Left renal pelvis (tissue), 4 donors: Measurements from ENCODE around the gene DFFA. TPM values are rescaled to one million over a fixed set of nuclear protein-coding genes. Genes with fewer than 3 reads are reported as not detected.
A peak's percentile ranks its signal among the peaks of the same experiment; 100 is the strongest.

Experiments used
- DNase-seq, 4 donors: peaks; one replicate each; pipeline ENCODE4 v3.0.0-alpha.2; 2013; ENCODE audit warnings: low read depth in 4 of 4, low spot score in 3 of 4
- polyA plus RNA-seq, 4 donors: library from polyadenylated mRNA; unstranded; fragments of 120-200 nt; gene quantifications; one replicate each; pipeline ENCODE4 v1.2.1, GENCODE V29; 2013; ENCODE audit not compliant: insufficient read length in 4 of 4

Gene DFFA
- 10 to 100 TPM; 27.6 to 50.1 (median 42.1) TPM for polyA plus RNA-seq

GRCh38 chr1:10472220-10473144 is at the start of gene DFFA:
TSS of gene DFFA (minus strand) at chr1:10472529. CDS start at chr1:10472458, 71 bp downstream.
- peak; percentile 90 to 95 (median 92) for DNase-seq

- DNase-seq = no peak
These were observed 49.3 kb upstream of the DFFA start for GRCh38 chr1:10521537-10522157.

- DNase-seq = no peak
These were observed 48.6 kb upstream of the DFFA start for GRCh38 chr1:10520952-10521351.

- no peak for DNase-seq
These were observed 48.2 kb upstream of the DFFA start for GRCh38 chr1:10520497-10520896.

GRCh38 chr1:10519016-10519417 is 46.7 kb upstream of the DFFA start:
- DNase-seq = no peak

- no peak for DNase-seq
These were observed 45.3 kb upstream of the DFFA start for GRCh38 chr1:10517677-10517982.

- no peak for DNase-seq
These were observed 44.8 kb upstream of the DFFA start for GRCh38 chr1:10516925-10517676.

- DNase-seq = no peak
These were observed 43.8 kb upstream of the DFFA start for GRCh38 chr1:10515976-10516750.

GRCh38 chr1:10515301-10515975 is 43.1 kb upstream of the DFFA start:
- DNase-seq = no peak

- DNase-seq = no peak
These were observed 42.3 kb upstream of the DFFA start for GRCh38 chr1:10514490-10515235.

- no peak for DNase-seq
These were observed 40.9 kb upstream of the DFFA start for GRCh38 chr1:10513199-10513598.

- DNase-seq = no peak
These were observed 39.2 kb upstream of the DFFA start for GRCh38 chr1:10511494-10511885.

- no peak for DNase-seq
These were observed 38.5 kb upstream of the DFFA start for GRCh38 chr1:10510520-10511493.

GRCh38 chr1:10509809-10510509 is 37.6 kb upstream of the DFFA start:
- DNase-seq = no peak

- no peak for DNase-seq
These were observed 36.2 kb upstream of the DFFA start for GRCh38 chr1:10508511-10508951.

GRCh38 chr1:10507111-10507879 is 35.0 kb upstream of the DFFA start:
- no peak for DNase-seq

- DNase-seq = no peak
These were observed 34.3 kb upstream of the DFFA start for GRCh38 chr1:10506677-10507047.
